HEK293T (cell line): ENCODE measurements around the gene TTC28.

ENCODE experiments used
- ELF4 ChIP-seq: fragments of 450-650 bp; IDR thresholded peaks from 2 replicates; pipeline ENCODE4 v1.6.1; 2017; ENCODE audit warnings: antibody characterized with exemption
- FOXK2 ChIP-seq: fragments of 450-650 bp; IDR thresholded peaks from 2 replicates; pipeline ENCODE4 v1.6.1; 2016; ENCODE audit warnings: mild to moderate bottlenecking
- LEF1 ChIP-seq: fragments of 450-650 bp; IDR thresholded peaks from 2 replicates; pipeline ENCODE4 v1.6.1; 2017; ENCODE audit warnings: mild to moderate bottlenecking, borderline replicate concordance
- SUZ12 ChIP-seq: fragments of 450-650 bp; IDR thresholded peaks from 2 replicates; pipeline ENCODE4 v1.6.1; 2016; ENCODE audit warnings: mild to moderate bottlenecking

- no peak for TF ChIP-seq ELF4
- TF ChIP-seq SUZ12 = no peak
- TF ChIP-seq LEF1 = no peak
- TF ChIP-seq FOXK2 = no peak
These were observed 328.2 kb downstream of the TTC28 start for GRCh38 chr22:28351476-28351875.
